HG03196 (cell line): ENCODE data around the gene MAGI1.
"Not testable (repeated sequence)": the region's sequence is repeated elsewhere in the genome, so short reads cannot be mapped to it uniquely, and the experiment has no call there.

Source experiments
- ATAC-seq: cut with Tn5 transposase; IDR thresholded peaks from one replicate; pipeline ENCODE4 v1.9.1; 2021; ENCODE audit not compliant: unreplicated experiment

Gene MAGI1

DNA sequence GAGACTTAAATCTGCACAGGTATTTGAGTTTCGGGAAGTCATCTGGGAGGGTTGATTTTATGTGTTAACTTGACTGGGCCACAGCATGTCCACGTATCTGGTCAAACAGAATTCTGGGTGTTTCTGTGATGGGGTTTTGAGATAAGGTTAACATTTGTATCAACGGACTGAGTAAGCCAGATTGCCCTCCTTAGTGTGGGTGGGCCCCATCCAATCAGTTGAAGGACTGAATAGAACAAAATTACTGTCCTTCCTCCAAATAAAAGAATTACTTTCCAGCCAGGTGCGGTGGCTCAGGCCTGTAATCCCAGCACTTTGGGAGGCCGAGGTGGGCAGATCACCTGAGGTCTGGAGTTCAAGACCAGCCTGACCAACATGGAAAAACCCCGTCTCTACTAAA, 399.3 kb downstream of the MAGI1 start:
- no peak for ATAC-seq

DNA sequence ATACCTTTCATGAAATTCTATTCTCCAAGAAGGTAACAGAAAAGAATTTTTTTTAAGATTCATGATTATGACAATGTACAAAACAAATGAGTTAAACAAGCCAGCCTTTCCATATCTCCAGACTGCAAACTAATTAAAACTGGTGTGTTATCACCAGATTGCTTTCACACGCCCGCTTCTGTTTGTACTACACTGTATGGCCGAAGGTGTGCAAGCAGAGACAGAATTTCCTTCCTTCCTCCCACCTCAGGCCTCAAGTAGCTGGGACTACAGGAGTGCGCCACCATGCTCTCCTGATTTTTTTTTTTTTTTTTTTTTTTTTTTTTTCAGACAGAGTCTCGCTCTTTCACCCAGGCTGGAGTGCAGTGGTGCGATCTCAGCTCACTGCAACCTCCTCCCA, 400.4 kb downstream of the MAGI1 start:
- no peak for ATAC-seq

DNA sequence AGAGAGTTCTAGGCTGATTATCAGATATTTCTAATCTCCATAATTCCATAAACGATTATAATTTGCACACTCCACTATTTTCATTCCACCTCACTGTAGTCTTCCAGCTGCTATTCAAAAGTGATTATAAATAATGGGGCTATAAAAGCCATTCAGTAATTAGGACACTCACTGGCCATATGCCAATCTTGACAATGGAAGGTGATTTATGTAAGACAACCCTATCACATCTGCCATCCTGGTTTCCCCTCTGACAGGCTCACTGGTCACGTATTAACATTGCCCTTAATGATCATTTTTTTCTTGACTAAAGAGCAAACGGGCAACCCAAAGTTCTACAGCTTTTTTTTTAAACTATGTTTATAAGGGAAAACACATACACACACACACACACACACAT, 402.4 kb downstream of the MAGI1 start:
- ATAC-seq = no peak

DNA sequence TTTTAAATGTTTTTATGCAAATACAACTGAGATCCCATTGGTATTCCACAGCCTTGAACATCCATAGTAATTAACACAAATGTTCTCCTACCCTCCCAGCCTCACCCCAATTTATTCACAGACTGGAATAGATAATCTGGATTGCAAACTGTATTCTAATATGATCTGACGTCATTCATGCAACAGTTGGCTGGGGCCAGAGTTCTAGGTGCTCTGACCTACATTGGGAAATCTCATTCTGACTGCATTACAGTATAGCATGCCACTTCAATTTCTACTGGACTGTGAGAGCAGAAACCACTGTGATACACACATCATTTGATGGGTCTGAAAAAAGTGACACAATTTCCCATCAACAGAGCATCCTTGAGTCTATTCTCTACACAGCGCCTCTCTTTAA, 403.1 kb downstream of the MAGI1 start:
- no peak for ATAC-seq

DNA sequence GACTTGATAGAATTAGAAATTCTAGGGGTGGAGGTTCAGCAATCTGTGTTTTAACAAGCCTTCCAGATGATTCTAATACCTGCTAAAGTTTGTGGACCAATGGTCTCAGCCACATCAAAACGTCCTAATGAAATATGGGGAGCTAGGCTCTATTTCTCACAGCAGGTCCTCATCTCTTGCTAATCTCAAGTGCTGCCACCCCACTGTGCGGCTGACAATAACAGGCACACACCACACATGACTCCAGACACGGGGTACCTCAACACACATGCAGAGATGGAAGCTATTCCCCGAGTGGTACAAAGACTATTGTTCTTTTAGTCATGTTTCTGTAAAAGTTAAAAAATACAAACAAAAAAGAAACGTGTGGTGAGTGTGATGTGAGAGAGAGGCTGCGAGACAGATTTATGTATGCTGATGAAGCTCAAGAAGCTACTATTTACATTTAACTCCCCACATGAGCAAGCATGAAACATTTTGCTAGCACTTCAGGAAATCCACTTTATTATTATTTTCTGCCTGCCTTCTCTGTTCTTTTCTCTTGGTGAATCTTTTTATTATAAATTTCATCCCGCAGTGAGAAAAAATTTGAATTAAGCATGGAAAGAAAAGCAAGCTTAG, 405.6 kb downstream of the MAGI1 start:
- ATAC-seq = no peak

DNA sequence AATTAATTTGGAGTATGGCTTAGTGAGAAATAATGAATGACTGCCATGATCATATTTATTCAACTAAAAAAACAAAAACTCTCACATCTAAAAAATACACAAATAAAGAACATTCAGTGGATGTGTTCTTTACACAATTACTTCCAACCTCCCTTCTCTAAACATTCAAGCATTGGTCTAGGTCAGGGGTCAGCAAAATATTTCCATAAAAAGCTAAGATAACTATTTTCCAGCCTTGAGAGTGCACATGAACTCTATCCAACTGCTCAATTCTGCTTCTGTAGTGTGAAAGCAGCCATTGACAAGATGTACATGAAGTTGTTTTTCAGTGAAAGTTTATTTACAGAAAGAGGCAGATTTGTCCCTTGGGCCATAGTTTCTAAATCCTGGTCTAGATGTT, 406.3 kb downstream of the MAGI1 start:
- no peak for ATAC-seq

DNA sequence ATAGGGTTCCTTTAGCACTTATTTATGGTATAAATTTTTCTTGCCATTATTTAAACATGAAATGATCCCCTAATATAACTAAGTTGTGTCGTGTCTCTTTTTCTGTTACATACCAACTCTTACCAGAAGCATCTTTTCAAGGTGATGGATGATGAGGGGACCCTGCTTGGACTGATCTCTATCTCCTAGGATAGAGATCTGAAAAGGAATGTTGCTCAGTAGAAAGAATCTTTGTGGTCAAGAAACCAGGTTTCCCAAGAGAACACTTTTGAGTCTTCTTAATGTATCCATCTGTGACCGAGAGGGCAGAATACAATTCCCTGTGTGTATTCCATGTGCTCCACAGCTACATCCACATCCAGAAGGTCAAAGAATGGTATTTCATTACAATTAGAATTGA, 409.7 kb downstream of the MAGI1 start:
- ATAC-seq = no peak

DNA sequence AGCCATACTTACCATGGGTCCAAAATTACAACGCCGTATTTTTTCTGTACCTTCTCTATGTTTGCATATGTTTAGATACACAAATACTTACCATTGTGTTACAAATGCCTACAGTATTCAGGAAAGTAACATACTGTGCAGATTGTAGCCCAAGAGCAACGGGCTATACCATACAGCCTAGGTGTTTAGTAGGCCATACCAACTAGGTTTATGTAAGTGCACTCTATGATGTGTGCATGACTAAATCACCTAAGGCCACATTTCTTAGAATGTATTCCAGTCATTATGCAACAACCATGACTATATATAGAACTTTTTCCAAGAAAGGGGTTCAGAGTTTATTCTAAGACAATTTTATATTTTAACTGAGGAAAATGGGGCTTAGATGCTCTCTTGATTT, 411.7 kb downstream of the MAGI1 start:
- no peak for ATAC-seq

DNA sequence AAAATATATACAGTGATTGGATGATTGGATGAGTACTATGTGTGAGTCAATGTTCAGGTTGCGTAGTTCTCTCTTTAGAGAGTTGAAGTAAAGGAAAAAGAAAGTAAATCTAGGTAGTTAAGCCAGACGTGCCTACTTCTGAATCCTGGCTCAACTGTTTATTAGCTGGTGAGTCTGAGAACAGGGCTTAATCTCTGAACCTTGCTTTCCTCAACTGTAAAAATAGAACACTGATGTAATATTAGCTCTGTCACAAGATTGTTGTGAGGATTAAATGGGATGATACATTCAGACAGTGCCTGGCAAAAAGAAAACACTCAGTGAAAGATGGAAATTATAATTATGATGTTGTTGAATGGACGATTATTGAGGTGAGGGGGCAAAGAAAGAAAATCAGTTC, 413.4 kb downstream of the MAGI1 start:
- ATAC-seq = no peak

DNA sequence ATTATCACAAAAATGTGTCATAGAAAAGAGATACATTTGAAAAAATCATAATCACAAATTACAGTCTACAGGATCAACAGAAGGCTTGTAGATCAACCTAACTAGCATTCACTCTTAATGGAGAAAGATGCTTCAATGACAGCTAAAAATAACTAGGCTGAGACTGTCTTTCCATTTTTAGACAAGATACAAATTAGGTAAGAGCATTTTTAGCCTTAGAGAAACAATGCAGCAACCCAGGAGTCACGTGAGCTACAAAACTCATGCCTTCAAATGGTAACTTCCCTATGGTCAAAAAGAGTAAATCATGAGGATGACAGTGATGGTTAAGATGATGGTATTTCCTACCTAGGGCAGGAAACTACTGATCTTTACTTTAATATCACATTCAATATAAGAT, 415.4 kb downstream of the MAGI1 start:
- no peak for ATAC-seq

DNA sequence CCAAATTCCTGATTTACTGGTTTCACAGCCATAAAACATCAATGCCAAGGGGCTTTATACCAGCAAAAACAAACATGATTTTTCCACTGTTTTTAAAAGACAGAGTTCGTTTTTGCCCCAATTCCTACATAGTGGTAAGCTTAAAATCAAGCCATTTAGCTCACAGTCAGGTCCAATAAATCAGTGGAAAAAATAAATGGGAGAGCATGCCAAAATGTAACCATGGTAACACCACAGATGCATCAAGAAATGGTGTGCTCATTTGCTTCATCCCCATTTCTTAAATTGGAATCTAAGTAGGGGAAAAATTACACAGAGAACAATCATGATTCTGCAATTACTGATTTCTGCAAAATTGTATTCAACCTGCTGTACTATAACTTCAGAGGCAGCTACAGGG, 418.8 kb downstream of the MAGI1 start:
- no peak for ATAC-seq

DNA sequence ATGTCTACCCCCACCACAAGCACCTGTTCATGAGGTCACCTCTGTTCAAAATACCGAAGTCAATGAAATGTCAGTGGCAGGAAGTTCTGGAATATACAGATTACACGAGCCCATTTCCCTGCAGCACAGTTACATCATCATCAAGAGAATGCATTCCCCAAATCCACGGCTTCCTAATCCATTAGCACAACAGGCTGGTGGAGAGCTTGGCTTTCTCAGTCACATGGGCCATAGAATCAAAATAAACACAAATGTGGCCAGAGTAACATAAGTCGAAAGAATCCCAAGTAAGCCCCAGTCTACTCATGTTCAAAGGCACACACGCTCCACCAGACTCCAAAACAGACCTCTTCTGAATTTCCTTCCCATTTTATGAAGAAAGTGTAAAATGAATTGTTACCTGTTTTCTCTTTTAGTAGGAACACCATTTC, 419.3 kb downstream of the MAGI1 start:
- no peak for ATAC-seq

DNA sequence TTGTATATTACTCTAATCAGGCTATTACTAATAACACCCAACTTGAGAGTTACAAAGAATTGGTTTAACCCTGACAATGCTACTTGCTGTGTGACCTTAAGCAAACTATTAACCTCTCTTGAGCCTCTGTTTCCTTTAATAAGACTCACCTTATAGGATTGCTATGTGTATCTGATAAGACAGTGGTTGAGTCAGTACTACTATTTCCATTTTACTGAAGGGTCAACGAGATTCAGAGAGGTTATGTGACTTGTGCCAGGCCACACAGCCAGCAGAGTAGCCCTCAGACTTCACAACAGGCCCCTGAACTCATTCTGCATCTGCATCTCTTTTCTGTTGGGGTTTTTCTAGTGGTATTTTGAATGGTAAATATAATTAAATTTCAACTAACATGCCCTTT, 420.1 kb downstream of the MAGI1 start:
- ATAC-seq = no peak

DNA sequence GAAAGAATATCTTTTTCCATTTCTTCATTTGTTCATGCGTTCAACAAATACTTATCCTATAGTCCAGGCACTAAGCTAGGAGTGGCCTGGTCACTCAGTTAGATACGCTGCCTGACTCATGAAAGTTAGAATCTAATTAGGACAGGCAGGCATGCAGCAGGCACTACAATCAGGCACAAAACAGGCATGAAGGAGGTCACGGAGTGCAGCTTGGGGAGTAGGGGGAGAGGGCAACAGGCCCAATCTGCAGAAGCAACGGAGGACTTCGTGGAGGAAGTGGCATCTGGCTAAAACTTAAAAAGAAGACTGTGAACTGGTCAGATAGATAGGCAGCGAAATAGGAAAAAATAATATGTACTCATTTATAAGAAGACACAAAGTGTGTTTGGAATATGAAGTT, 420.9 kb downstream of the MAGI1 start:
- no peak for ATAC-seq

DNA sequence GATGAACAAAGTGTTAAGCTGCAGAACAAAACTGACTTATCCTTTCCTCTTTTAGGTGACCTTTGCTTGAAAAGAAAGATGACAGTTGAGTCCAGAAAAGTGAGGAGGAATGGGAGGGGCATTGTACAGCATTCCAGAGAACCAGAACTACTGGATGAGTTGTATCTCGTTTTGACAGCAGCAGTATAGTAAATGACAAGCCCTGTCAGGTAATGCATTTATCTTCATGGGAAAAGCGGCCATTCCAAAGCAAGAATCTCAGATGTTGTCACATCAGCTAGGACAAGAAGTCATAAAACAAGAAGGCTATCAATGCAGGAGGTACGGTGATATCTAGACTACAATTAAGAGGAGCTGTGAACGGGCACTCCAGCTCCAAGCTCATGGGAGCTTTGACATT, 421.5 kb downstream of the MAGI1 start:
- ATAC-seq = no peak

DNA sequence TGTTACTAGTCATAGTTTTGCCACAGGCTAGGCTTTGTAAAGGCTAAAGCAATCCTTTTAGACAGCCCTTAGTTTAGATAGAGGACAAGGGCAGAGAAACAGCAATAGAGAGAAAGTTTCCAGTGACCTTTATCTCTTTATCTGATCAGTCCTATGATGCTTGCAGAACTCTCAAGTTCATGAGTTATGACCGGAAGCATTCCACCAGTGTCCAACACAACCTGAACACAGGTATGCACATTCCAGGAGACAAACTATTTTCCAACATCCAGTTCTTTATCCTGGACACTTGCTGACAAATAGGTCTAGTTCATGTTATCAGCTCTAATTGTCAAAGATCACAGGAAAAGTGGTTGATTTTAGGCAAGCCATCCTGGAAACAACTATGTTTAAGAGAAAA, 422.2 kb downstream of the MAGI1 start:
- no peak for ATAC-seq

DNA sequence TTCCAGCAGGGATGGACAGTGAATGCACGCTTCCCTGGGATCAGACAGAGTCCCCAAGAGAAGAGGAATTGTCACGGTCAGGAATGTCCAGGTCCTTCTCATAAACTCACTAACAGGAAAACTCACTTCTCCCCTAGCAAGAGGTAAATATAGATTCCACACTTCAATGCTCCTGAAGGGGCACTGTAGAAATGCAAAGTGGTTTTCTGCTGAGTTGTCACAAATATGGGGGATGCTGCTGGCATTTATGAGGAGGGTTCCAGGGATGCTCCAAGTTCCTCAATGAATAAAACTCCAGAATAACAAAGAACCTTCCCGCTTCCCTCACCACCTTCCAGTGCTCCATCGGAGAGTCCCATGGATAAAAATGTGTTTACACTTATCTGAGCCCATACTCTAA, 423.4 kb downstream of the MAGI1 start:
- no peak for ATAC-seq

DNA sequence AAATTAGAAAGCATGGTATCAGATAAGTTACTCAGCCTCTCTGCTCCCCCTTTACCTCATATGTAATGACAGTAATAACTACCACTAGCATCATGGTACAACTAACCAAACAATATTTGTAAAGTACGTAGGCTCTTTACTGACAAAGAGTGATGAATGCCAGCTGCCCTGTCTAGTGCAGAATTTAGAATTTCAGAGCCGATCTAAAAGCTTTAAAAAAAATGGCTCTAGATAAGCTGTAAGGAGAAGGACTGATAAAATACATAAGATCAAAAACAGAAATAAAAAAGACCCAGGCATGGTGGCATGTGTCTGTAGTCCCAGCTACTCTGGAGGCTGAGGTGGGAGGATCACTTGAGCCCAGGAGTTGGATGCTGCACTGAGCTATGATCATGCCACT, 424.1 kb downstream of the MAGI1 start:
- ATAC-seq = no peak

DNA sequence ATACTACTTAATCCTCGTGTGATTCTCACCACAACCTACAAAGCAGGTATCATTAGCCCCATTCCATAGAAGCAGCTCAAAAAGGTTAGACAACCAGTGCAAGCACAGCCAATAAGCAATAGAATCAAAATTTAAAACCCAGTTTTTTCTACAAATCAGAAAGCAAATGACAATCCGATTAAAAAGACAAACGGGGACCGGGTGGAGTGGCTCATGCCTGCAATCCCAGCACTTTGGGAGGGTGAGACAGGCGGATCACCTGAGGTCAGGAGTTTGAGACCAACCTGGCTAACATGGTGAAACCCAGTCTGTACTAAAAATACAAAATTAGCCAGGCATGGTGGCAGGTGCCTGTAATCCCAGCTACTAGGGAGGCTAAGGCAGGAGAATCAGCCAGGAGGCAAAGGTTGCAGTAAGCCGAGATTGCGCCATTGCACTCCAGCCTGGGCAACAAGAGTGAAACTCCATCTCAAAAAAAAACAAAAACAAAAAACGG, 430.7 kb downstream of the MAGI1 start:
- ATAC-seq = not testable (repeated sequence)

DNA sequence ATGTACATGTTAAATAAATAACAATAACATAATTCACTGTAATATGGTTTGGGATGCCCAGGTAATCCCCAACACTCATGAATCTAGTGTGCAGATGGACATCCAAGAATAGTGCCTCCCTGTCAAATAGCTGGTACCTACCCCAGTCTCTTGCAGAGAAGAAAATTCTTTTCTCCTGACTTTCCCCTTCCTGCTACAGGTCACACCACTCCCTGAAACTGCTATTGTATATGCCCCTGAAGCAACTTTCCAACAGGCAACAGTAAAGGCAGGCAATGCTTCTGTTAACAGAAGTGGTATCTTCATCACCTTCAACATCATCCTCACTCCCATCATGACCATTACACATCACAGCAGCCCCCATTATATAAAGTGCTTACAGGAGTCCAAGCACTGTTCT, 431.6 kb downstream of the MAGI1 start:
- no peak for ATAC-seq

DNA sequence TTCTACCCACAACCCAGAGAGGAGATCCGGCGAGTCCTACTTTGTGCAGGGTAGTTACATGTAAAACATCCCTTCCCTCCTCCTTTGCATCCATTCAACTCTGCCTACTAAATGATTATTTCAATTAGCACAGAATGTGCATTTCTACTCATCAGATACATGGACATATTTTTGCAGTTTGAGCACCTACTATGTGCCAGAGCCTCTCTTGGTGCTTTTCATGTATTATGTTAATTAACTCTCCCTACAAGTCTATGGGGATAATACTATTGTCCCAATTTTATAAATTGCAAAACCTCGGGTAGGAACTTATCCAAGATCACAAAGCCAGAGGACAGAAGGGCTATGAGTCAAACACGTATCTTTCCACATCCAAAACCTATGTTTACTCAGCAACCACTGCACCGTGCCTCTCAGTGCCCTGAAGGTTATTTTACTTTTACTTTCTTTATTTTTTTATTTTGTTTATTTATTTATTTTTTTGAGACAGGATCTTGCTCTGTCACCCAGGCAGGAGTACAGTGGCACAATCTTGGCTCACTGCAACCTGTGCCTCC, 432.8 kb downstream of the MAGI1 start:
- ATAC-seq = no peak

DNA sequence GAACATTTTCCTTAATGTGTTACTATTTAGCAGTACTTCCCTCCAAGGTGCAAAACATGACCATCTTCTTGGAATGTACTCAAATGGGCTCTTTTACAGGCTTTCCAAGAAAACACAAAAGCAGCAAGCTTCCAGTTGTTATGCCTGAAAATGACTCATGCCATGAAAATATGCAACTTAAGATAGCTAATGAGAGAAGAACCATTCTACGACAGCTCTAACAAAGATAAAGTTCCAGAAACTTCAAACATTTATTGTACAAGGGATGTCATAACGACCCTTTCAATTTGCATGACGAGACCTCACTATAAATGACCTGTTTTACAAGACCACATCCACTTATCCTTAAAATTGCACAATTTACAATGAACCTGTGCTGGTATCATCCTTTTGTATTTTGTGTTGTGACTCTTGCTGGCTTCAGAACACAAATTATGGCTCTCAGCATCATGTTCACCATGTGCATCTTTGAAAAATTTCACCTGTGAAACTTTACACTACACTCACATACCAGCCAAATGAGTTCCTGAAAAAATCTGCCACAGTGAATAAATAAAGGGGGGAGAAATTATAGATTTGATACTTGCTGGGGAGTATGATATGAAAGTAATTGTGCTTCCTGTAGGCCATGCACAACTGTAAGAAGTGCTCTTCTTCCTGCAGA, 433.7 kb downstream of the MAGI1 start:
- no peak for ATAC-seq

DNA sequence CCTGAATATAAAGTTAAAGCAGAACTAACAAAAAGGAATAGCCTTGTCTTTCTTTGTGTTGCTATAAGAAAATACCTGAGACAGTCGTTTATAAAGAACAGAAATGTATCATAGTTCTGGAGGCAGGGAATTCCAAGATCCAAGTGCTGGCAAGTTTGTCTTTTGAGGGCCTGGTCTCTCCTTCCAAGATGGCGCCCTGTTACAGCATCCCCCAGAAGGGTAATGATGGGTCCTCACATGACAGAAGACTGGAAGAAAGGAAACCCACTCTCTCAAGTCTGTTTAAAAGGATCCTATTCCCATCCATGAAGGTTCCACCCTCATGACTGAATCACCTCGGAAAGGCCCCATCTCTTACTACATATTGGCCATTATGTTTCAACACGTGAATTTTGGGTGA, 435.1 kb downstream of the MAGI1 start:
- ATAC-seq = no peak
